Midbrain (tissue), 1 donor: ENCODE measurements around the gene ENTPD7.
"Not testable (repeated sequence)": the region's sequence is repeated elsewhere in the genome, so short reads cannot be mapped to it uniquely, and the experiment has no call there.

Experiments used
- DNase-seq: peaks from one replicate; lab custom pipeline; 2025; lab: John Stamatoyannopoulos, UW

ENTPD7 gene

DNA sequence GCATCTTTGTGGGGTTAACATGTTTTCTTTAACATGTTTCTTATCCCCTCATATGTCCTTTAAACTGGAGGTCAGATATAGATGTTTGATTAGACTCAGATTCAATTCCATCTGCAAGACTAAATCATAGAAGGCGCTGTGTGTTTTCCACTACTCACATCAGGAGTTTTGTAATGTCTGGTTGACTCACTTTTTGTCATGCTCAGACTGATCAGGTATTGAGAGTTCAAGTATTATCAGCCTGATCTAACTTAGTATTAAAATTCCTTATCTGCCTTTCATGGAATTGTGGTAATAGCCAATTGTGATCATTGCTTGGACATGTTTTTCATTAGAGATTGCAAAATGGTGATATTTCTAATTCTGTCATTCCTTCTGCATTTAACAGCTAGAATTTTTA is 30.2 kb downstream of the ENTPD7 start:
- no peak for DNase-seq

DNA sequence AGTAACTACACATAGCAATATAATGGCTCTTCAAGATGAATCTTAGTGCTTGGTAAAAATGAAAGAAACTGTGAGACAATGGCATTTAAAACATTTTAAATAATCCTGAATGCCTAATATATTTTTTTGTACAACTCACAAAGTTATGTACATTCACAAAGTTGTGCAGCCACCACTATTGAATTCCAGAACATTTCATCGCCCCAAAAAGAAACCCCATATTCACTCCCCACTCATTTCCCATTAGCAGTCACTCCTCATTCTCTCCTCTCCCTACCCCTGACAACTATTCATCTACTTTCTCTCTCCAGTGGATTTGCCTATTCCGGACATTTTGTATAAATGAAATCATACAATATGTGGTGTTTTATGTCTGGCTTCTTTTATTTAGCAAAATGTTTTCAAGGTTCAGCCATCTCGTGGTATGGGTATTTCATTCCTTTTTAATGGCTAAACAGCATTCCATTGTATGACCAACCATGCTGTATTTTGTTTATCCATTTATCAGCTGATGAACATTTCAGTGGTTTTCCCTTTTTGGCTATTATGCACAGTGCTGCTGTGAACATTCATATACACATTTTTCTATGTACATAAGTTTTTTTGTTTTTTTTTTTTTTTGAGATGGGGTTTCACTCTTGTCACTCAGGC is 34.7 kb downstream of the ENTPD7 start:
- DNase-seq = no peak

DNA sequence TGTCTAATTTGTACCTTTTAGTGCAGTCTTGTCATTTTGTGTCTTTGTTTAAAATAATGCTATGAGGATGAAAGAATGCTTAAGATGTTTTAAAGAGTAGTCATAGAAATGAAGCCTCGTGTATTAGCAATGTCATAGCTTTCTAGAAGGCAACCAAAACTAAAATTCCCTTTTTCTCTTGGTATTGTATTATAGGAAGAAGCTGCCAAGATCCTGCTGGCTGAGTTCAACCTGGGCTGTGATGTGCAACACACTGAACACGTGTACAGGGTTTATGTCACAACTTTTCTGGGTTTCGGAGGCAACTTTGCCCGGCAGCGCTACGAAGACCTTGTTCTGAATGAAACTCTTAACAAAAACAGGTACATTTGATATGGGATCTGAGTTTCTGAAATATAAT is 36.5 kb downstream of the ENTPD7 start:
- no peak for DNase-seq

DNA sequence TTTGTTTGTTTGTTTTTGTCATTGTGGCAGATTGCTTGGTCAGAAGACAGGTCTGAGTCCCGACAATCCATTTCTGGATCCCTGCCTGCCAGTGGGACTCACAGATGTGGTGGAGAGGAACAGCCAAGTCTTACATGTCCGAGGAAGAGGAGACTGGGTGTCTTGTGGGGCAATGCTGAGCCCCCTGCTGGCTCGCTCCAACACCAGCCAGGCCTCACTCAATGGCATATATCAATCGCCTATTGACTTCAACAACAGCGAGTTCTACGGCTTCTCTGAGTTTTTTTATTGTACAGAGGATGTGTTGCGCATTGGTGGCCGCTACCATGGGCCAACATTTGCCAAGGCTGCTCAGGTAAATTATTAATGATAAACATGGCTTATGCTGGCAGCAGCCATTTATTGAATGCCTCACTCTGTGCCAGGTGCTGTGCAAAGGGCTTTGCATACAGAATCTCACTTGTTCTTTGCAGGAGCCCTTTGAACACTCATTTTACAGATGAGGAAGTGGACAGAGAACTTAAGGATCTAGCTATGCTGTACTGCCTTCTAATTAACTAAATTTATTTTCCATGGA is 39.3 kb downstream of the ENTPD7 start:
- DNase-seq = no peak

DNA sequence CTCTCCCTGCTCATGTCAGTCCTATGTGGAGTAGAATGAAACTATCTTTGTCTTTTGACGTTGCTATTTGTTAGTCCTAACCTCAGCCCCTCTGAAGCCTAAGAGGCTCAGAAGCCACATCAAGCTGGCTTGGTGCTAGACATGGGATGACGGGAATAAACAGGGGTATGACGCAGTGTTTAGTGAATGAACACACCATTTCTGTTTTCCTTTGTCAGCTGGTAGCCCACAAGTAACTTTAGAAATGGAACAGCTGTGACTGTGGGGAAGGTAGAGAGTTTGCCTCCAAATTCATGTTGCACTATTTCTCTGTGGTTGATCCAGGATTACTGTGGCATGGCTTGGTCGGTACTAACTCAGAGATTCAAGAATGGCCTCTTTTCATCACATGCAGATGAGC is 41.3 kb downstream of the ENTPD7 start:
- no peak for DNase-seq

DNA sequence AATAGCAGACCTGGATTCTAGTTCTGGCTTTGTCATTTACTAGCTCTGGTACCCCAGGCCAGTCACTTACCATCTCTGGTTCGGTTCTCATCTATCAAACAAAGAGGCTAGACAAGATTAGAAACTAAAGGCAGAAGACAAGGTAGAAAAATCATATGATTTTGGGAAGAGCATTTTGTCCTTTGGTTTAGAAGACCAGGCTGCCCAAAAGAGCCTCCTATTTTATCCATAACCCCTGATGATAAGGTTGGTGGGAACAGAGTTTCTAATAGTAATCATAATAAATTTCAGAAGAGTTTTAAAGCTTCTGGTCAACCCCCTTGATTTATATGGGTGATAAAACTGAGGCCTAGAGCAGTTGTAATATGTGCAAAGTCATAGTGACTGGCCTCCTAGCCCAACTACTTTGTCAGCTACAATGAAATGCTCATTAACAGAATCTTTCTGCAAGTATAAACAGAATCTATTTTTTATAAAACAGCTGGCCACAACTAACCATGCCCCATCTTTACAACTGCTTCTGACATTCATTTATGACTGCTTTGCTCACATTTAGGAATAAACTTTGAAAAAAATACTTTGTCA is 49.2 kb downstream of the ENTPD7 start:
- DNase-seq = no peak

DNA sequence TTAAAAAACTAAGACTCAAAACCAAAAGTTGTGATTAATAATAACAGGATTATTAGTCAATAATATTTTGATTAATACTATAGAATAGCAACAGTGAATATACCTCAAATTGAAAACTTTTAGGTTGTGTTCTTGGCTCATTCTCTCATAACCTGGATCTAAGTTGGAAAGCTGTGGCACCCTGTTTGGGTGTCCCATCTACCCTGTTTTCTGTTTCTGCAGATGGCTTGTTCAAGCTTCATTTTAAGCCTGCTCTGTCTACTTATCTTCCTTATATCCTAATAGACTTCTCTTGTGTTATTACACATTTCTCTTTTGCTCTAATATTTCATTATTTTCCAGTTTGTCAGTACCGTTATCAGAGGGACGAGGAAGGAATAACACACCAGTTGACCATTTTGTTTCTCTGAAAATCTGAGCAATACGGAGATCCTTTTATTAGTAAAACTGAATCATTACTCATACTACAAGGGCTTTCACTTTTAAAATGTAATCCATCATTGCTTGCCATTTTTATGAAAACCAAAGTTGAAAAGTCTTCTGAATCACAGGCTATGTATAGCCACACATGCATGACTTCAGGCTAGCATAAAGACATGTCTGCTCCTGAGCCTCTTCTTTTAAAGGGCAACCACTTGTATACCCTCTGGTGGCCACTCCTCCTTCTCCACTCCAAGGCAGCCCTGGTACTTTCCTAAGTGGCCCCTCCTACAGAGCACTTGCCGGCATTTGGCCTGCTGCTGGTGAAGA is 50.3 kb downstream of the ENTPD7 start:
- no peak for DNase-seq

DNA sequence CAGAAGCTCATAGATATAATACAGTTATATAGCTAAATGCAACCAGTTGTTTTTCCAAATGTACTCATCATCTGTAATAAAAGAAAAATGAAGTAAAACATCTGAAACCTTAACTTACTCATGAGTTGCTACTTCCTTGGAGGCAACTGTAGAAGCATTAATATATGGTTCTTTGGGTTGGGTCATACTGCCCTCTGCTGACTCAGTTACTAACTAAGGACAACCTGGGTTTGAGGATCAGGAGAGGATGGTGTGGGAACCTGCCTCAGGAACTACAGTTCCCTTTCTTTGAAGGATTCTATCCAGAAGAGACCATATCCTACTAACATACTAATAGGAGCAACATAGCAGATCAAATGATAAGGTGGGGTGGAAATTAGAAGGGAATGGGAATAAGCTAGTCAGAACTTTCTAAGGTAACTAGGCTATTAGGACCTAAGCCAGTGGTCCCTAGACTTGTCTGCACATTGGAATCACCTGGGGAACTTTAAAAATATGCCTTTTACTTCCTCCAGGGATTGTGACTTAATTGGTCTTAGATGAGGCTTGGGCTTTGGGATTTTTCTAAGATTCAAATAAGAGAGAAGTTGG is 51.9 kb downstream of the ENTPD7 start:
- DNase-seq = peak; percentile 45

DNA sequence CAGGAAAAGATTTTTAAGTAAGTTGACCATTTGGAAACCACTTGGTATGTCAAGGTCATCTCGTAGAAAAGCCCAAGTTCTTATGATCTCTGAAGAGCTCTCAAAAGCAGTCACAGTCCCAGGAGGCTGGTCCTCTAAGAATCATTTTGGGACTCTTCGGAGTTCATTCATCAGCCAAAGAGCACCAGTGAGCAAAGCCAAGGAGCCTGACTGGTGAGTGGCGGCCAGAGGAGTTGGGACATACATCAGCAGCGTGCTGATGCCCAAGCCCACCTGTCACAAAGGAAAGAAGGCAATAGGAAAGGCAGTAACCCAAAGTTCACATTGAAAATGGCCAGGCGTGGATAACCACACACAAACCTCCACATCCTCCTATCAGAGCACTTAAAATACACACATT is 55.1 kb downstream of the ENTPD7 start:
- DNase-seq = no peak

DNA sequence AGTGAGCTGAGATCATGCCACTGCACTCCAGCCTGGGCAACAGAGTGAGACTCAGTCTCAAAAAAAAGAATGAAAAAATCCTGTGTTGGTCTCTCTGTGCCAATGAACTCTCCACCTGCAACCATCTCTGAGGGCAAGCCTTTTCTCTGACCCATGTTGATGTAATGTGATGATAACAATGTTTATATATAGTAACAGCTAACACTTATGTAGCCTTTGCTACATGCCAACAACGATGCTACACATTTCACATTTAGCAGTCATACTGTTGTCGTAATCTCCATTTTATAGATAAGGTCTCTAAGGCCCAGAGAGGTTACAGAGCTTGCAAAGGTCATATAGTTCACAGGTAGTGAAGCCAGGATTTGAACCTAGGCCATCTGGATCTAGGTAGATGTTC is 61.1 kb downstream of the ENTPD7 start:
- no peak for DNase-seq

DNA sequence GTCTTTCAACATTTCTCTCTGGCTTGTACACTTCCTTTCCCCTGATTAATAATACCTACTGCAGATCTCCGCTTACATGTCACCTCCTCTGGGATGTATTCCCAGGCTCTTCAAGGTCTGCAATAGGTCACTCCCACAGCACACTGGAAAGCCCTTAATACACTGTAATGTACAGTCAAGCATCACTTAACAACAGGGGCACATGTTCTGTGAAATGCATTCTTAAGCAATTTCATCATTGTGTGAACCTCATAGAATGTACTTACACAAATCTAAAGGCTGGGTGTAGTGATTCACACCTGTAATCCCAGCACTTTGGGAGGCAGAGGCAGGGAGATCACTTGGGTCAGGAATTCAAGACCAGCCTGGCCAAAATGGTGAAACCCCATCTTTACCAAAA is 70.7 kb downstream of the ENTPD7 start:
- DNase-seq = no peak

DNA sequence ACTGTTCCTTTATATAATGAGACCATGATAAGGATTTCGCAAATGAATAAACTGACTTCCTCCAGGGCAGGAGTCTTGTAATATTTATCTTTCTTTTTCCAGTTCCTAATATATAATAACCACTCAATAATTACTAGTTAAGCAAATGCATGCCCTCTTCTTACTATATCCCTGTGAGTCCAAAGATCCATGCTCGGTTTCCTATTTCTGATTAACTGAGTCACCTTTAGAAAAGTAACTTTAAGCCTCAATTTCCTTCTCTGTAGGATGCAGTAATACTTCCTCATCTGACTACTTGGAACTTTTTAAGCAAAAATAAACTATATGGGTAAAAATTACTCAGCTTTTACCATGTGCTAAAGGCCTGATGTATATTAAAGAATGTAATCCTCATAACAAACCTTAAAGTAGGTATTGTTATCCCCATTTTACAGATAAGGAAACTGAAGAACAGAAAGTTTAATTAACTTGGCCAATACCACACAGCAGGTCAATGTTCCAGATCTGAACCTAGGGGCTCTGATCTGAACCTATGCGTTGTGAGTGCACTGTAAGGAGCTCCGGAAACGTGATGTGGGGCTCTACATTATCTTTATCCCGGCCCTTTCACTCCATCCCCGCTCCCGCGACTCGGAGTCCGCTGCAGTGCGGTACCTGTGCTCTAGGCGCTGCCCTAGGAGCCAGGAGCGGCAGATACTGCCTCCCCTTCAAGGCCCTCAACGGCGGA is 72.2 kb downstream of the ENTPD7 start:
- no peak for DNase-seq

DNA sequence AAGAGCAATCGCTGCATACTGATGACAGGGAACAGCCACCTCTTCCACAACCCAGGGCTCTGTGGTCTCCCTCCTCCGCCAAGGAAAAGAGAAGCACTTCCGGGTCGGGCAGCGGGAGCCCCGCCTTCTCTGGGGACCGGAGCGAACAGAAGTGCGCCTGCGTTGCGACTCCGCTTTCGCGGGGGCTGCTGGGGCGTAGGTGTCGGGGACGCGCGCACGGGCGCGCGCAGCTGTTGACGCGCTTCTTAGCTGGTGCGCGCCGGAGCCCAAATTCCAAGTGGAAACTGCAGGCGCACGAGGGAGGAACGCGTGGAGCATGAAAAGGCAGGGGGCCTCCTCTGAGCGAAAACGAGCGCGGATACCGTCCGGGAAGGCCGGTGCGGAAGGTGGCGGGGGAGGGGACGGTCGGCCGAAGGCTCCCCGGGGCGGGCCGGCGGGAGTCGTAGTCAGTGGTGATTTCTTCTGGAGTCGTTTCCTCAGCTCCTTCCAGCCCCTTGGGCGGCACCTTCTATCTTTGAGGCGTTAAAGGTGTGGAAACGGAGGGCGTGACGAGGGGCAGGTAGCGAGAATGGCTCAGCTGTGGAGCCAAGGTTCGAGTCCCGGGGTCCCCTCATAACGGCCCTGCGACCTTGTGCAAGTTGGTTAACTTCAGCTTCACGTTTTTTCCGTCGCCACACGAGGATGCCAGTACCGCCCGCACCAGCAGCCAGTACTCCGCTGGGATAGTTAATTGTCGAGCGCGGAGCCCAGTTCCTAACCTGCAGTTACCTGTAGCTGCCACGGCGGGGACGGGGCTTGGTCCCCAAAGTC is 72.9 kb downstream of the ENTPD7 start, which contains the start of the genes COX15 and CUTC:
Gene COX15, minus strand, starts transcription at position 95 of the 810 bp plus-strand sequence. Its CDS starts 78 bp downstream, at position 17.
Gene CUTC, plus strand, starts transcription at position 202 of the 810 bp plus-strand sequence. Its CDS starts 115 bp downstream, at position 317.
- peak; percentile 97 for DNase-seq

DNA sequence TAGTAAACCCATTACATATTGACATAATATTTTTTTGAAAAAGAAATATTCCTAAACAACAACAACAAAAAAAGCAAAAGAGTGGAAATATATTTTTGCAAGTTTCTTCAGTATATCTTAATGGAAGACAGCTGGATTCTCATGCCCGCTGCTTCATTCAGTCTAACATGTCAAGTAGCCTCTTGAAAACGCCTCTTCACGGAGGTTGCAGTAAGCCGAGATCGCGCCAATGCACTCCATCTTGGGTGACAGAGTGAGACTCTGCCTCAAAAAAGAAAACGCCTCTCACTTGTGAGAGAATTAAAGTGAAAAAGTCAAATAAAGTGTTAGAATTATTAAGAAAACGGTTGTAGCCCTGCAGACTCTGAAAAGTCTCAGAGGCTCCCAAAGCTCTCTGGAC is 74.1 kb downstream of the ENTPD7 start:
- DNase-seq = no peak

DNA sequence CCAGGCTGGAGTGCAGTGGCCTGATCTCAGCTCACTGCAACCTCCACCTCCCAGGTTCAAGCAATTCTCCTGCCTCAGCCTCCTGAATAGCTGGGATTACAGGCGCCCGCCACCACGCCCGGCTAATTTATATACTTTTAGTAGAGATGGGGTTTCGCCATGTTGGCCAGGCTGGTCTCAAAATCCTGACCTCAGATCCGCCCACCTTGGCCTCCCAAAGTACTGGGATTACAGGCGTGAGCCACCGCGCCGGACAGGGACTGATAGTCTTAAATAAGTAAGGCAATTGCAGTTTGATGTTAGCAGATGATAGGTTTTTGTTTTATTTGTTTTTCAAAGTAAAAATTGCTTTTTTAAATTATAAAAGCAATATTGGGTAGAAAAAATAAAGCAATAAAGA is 74.8 kb downstream of the ENTPD7 start:
- DNase-seq = not testable (repeated sequence)

DNA sequence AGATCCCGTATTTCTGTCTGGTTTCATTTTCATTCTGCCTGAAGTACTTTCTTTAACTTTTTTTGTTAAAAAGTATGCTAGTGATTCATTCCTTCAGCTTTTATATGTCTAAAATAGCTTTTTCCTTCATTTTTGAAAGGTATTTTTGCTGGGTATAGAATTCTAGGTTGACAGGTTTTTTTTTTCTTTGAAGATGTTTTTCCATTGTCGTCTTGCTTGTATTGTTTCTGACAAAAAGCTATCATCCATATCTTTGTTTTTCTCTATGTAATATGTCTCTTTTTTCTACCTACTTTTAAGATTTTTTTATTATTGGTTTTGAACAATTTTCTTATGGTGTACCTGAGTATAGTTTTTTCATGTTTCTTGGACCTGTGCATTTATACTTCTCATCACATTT is 81.0 kb downstream of the ENTPD7 start:
- no peak for DNase-seq

DNA sequence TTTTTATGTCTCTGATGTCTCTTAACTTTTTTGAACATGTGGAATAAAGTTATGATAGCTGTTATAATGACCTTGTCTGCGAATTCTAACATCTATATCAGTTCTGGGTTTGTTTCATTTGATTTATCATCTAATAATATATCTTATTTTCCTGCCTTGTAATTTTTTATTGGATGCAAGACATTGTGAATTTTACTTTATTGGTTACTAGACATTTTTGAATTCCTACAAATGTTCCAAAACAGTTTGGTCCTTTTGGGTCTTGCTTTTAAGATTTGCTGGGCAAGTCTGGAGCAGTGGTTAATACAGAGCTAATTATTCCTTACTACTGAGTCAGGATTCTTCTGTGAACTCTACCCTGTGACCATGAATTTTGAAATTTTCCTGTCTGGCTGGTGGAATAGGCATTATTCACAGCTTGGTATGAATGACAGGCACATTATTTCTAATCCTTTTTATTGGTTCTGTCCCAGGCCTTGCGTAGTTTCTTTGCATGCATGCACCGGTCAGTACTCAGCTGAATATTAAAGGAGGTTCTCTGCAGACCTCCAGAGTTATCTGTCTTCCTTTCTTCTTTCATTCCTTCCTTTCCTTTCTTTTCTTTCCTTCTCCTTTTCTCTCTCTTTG is 81.7 kb downstream of the ENTPD7 start:
- DNase-seq = no peak

DNA sequence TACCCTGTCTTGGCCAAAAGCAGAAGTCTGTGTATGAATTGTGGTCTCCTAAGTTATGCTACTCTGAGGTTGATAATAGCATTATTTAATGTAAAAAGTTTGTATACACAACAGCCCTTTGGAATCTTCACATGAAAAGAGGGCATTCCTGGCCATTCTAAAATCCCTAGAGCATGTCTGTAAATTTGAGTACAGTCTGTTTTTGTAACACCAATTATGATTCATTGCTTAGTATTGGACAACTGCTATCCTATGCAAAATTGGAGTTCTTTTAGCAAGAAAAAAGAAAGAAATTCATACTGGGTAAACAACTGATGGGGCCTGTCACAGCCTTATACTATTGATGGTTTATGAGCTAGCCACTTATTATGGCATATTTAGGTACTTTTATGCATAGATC is 82.9 kb downstream of the ENTPD7 start:
- DNase-seq = no peak

DNA sequence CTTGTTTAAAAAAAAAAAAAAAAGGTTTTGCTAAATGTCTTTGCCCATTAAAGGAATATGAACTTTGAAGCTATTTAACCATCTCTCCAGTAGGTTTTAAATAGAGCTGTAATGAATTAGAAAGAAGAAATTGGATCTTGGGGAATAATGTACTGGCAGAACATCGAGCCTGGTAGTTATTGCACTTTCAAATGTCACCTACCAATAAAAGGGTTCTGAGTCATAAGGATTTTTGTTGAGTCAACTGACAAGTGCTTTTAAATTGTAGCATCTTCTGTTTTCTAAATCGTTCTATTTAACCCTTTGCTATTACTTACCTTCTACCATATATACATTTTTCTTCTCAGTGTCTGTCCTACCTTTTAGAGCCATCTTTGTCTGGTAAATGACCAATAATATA is 83.4 kb downstream of the ENTPD7 start:
- no peak for DNase-seq

DNA sequence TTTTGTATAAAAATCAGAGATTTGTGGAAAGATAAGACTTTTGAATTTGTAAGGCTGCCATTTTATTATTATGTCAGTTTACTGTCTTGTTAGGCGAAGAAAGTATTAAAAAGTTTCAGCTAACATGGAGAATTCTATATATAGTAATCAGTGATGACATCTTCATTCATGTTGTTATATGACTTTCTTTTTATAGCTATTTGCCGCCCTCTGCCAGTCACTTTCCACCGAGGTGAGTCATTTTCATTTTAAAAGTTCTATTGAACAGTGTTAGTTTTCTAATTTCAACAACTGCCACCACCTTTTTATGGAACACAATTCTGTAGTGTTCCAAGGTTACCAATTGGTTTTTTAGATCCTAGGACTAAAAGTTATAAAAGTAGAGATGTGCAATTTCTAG is 84.5 kb downstream of the ENTPD7 start:
- DNase-seq = no peak
